Superior temporal gyrus (tissue), 1 donor: ENCODE results near the gene ZDHHC8.
"Not testable (repeated sequence)": the region's sequence is repeated elsewhere in the genome, so short reads cannot be mapped to it uniquely, and the experiment has no call there.

Experiments
- DNase-seq: peaks from one replicate; pipeline ENCODE4 v3.0.0-alpha.2; 2016; ENCODE audit errors: extremely low spot score

ZDHHC8 gene

DNA sequence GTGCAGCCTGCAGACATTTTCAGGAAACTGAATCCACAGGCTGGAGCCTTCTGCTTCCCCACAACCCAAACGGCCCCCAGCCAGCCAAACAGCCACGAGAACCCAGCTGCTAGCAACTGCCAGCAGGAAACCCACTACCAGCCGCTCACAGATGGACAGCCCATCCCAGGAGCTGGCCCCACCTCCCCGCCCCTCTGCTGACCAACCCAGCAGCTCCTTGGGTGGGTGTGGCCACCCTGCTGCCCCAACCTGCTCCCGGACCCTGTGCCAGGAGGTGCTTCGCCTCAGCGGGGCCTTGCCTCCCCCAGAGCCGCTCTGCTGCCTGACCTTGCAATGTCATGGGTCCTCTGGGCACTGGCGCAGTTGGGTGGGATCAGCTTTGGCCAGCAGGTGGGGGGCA is 27.5 kb downstream of the ZDHHC8 start:
- no peak for DNase-seq

DNA sequence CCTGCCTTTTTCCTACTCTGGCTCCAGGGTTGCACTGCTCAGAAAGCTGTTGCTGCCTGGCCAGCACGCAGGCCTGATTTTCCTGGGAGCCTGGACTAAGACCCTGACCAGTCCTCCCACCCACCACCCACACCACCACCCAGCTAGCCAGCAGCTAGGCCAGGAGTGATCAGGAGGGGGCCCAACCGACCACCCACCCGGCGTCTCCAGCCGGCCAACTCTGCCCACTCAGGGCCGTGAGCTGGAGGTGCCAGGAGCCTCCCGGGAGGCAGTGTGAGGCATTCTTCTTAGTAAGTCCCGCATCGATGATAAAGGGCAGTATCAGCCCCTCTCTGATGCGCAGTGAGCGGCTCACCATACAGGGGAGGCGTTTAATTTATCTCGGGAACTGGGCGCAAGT is 27.9 kb downstream of the ZDHHC8 start:
- not testable (repeated sequence) for DNase-seq

DNA sequence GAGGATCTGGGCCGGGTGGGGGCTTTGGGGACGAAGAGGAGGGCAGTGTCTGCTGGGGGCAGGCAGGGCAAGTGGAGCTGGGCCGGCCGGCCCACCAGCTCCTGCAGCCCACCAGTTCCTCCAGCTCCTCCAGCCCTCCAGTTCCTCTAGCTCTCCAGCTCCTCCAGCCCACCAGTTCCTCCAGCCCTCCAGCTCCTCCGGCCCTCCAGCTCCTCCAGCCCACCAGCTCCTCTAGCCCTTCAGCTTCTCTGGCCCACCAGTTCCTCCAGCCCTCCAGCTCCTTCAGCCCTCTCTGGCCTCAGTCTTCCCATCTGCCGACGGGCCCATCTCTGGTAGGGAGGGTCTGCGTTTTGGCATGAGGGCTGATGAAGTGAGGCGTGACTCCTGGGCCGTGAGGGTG is 28.4 kb downstream of the ZDHHC8 start:
- DNase-seq, result no peak

DNA sequence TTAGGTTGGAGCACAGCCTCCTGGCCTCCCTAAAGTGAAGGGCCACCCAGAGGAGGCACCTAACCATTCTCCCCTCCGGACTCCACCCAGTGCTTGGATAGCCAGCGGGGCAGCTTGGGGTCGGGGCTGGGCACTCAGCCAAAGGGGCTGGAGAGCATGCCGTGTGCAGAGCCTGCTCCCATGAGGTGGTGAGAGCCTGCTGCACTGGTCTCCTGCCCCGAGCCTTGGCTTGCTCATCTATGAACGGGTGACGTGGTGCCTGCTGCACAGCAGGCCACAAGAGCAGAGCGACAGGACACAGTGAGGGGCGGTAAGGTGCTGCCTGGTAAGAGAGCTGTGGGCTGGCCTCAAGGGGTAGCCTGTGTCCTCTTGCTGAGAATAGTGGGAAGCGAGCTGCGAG is 33.3 kb downstream of the ZDHHC8 start:
- no peak for DNase-seq

DNA sequence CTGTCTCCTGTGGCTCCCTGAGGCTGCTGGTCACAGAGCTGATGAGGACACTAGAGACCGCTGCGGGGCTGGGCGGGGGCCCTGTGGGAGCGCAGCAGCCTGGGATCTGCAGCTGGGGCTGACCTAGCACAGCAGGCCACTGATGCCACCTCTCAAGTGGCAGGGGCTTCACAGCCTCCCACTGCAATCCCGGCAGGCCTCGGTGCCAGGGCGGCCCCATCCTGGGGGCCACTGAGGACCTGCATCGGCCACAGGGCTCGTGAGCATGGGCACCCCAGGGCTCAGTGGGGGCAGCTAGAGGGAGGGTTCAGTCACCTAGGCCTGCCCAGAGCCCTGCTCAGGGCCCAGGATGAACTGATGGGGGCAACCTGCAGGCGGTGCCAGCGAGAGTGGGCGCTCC is 33.8 kb downstream of the ZDHHC8 start:
- no peak for DNase-seq

DNA sequence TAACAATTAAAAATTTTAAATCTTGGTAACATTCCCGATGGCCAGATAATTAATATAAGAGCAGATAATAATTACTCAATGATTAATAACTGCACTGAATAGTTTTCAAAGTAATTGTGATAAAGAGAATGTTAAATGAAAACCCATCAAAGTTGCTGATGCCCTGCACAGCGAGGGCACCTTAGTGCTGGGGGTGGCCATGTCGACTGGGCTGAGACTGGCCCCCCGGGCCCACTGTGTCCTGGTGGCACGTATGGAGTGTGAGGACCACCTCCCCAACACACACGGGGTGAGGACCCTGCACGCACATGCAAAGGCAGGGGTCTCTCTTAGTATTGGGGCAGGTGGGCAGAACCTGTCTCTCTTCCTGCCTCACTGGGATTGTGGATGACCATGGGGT is 34.3 kb downstream of the ZDHHC8 start:
- DNase-seq, result no peak

DNA sequence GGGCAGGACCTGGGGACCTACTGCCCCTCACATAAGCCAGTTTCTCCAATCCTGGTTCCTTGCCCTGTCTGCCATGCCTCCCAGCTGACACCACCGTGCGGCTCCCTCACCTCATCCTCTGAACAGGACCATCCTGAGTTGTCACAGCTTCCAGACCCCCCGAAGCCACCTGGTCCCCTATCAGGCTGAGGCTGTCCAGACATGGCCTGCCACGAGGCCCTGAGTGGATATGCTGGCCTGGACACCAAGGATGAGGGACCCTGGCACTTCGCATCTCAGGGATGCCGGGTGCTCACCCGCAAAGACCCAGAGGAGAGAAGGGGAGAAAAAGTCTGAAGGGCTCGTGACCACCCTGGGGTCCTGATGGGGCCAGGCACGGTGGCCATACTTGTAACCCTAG is 35.1 kb downstream of the ZDHHC8 start:
- DNase-seq, result no peak

DNA sequence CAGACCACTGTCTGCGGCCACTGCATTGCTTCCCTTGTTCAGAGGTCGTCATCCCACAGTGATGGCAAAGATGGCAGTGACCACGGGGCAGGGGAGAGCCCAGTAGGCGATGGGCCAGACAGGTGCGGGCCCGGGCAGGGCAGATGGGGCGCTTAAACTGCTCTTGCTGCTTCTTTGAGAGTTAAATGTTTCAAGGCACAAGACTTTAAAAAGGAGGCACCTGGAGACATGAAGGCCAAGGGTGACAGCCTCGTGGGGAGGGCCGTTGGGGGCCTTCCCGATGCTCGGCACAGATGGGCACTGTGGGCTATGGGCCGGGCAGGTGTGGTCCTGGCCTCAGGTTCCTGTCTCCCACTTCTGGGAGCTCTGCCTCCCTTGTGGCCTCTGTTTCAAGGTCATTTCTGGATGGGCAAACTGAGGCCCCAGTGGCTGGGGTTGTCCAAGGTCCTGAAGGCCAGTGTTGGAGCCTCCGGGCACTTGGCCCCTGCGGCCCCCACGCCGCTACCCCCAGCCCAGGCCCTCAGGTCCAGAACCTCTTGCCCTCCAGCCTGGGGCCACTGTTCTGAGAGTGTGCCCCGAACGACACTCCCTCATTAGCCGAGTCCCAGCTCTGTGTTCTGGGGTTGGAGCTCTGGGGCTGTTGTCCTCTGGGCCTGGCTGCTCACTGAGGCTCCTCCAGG is 36.2 kb downstream of the ZDHHC8 start:
- no peak for DNase-seq

DNA sequence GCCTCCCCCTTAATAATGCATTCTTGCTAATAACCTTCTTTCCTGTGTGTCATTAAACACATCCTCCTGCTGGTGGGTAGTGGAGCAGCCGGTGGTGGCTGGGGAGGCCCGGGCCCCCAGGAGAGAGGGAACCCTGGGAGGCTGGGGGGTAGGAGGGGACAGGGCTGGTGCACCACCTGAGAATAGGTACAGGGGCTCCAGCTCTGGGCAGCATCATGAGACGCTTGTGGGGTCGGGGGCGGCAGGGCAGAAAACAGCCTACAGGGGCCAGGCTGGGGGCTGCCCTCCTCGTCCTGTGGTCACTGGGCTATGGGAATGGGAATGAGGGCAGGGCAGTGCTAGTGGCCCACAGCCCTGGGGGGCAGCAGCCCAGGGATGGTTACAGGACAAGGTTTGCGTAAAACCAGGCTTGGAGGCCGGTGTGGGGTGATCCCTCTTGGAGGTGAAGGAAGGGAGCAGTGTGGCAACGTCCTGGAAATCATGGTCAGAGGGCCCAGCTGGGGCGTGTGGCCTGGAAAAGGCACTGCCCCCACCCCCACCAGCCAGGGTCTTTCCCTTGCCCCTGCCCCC is 37.7 kb downstream of the ZDHHC8 start:
- no peak for DNase-seq

DNA sequence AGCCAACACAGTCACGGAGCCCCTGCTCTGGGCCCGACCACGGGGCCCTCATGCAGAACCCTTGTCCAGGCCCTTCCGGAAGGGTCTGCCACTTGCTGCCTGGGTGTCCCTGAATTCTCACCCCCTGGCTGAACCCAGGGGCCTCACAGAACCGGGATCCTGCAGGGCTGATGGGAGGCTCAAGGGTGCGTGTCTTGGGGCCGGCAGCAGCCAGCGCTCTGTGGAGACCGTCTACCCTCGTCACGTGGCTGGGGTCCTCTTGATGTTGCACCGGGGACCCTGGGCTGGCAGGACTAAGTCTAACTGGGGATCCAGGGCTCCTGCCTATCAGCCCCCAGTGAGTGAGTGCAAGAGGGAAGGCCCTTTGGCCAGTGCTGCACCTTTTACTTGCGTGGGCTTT is 38.6 kb downstream of the ZDHHC8 start:
- no peak for DNase-seq

DNA sequence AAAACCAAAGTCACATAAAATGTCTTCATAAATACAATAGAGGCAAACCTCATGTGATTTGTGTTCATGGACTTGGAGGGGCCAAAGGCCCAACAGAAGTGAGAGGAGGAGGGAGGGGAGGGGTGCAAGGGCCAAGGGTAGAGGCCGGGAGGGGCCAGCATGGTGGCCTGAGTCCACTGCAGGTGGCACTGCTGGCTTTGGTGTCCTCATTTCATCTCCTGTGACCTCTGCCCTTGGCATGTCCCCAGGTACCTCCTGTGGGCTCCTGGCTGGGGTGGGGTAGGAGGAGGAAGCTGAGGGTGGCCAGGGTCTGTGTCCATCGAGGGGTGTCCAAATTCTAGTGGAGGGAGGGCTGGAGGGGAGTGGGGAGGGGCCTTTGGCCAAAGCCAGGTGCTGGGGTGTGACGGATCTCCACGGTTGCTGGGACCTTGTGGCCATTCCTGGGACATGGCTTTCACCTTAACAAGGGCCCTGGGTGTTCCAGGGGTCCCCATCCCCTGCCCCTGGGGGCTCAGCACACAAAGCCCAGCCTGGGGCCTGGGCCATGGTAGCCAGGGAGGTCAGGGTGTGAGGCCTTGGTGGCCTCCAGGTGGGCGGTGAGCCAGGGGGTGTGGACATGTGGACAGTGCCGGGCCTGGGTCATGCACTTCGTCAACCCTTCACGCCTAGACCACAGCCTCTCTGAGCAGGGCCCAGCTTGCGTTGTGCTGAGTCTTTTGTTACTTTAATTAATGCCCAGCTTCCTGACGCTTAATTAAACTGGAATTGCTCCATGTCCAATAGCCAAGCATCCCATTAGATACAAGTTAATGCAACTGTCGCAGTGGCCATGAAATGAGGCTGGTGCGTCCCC is 39.9 kb downstream of the ZDHHC8 start:
- no peak for DNase-seq

DNA sequence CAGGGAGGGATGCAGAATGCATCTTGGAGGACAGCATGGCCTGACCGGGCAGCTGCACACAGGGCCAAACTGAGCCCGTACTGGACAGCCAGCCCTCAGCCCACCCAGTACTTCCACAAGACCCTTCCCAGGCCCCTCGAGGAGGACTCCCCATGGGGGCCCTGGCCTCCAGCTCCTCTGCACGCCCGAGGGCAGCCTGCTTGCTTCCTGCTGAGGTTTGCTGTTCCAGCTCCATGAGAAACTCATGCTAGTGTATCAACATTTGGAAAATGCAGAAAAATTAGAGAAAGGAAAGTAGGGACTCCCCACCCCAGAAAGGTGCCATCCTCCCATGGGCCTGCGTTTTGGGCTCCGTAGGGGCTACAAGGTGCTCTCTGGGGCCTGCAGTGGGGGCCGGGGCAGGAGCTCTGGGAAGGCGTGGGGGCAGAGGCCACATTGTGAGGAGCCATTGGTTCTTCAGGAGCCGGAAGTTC is 40.6 kb downstream of the ZDHHC8 start:
- DNase-seq, result no peak

DNA sequence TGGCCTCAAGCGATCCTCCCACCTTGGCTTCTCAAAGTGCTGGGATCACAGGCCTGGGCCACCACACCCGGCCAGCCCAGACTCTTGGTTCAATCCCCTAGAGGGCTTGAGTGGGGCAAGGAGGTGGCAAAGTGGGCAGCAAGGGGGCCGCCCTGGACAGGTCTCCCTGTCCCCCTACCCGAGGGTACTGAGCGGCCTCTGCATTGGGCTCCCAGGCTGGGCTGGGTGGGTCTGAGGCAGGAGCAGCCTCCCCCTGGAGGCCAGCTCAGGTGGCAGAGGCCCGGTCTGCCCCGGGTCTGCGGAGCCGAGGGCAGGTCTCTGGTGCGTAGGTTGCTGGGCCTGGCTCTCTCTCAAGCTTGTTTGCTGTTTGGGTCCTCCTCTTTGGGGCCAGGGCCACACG is 41.6 kb downstream of the ZDHHC8 start:
- DNase-seq, result no peak

DNA sequence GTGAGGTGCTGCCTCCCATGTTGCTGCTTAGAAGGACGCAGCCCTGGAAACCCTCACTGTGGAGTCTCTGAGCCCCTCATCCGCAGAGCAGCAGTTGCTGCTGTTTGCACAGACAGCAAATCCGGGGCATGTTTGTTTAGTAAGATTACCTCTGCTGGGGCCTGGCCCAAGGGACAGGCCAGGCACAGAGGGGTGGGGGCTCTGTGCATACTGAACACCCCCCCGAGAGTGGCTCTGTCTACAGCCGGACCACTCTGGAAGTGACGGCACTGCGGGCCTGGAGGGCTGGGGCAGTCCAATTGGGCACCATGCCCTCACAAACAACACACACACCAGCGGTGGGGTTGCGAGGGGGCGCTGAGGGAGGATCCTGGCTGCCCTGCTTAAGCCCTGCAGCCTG is 42.2 kb downstream of the ZDHHC8 start:
- DNase-seq, result no peak

DNA sequence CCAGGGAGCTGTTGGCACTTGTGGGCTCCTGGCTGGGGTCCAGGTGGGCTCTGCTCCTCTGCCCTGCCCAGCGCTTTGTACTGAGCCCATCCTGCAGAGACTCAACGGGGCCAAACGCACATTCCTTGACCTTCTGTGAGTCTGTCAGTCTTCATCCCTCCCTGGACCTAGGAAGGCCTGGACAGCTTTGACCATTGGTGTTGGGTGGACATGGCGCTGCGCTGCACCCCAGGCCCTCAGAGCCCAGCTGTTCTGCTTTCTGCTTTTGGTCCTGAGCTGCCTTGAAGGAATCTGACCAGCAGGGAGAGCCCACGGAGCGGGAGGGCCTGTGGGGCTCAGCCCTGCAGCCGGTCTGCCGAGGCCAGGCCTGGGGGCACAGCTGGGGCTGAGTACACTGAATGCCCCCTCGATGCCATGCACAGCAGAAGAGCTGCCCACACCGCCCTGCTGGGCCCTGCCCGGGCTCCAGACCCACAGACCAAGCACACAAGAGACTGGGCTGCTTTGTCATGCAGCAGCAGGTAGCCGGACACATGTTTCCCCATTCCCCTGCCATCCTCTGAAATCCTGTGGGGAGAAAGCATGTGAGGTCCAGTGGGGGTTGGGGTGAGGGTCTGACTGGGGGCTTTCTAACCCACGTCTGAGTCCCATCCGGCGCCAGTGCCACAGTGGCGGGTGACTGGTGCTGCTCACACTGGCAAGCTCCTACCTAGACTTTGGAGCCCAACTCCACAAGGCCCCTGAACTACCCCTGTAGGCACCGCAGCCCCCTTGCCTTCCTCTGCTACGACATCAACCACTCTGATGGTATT is 43.4 kb downstream of the ZDHHC8 start:
- DNase-seq, result no peak

DNA sequence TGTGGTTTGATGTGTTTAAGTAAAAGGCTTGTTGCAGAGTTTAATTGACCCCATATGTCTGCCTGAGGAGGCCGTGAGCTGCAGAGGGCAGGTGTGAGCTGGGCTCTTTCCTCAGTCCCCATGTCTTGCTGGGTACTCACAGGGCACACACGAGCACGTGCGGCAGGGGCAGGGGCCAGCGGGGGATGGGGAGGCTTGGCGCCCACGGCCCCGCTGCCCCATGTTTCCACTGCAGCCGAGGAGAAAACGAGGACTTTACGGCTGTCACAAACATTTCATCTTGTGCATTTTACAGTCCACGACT is 43.9 kb downstream of the ZDHHC8 start:
- DNase-seq, result no peak

DNA sequence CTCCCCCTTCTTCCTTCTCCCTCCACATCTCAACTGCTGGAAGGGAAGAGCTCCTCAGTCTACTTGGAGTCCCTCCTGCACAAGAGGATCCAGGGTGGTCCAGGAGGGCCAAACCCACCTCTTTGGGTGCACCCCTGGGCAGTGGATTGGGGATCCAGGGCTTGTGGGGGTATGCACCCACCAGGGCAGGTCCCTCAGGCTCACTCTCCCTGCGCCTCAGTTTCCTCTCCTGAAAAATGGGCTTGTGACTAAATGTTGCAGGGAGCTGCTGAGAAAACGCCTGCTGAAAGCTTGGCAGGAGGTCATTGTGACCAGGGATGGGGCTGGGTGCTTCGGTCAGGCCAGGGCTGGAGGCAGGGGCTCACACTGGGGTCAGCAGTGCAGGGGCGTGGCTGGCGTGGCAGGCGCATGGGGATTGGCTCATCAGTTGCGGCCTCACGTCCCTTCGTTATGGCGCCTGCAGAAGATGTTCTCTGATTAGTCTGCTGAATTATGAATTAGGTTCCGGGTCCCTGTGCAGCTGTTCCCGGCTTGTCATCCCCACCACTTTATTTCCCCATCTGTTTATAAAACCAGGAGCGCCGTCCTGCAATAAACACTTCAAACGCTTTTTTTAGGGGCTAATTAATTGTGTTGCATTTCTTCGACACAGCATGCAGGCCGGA is 44.9 kb downstream of the ZDHHC8 start:
- DNase-seq, result no peak

DNA sequence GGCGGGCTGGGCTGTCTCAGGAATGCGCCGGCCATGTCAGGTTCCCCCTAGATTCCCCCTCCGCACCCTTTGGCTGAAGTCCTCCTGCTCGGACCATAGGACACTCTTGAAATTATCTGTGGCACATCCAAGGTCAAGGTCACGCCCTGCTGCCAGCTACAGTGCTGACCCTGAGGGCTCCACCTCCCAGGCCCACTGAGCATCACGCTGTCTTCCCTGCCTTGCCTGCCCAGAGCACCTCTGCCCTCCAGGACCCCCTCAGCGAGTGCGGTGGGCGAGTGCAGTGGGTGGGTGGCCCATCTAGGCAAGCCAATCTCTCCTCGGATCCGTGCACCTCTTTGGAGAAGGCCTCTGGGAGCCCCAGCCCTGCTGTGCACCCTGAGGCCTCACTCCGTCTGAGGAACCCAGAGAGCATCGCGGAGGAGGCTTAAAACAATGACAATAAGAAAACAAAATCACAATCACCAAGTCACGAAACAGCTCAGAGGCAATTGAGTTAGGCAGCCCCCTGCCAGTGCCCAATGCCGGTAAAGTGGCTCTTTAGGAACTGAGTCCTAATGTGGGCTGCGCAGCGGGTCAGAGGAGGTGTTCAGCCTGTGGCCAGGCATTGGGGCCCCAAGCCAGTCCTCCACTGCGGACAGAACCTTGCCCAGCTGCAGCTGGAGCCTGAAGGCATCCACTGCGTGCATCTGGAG is 45.8 kb downstream of the ZDHHC8 start:
- DNase-seq, result no peak

DNA sequence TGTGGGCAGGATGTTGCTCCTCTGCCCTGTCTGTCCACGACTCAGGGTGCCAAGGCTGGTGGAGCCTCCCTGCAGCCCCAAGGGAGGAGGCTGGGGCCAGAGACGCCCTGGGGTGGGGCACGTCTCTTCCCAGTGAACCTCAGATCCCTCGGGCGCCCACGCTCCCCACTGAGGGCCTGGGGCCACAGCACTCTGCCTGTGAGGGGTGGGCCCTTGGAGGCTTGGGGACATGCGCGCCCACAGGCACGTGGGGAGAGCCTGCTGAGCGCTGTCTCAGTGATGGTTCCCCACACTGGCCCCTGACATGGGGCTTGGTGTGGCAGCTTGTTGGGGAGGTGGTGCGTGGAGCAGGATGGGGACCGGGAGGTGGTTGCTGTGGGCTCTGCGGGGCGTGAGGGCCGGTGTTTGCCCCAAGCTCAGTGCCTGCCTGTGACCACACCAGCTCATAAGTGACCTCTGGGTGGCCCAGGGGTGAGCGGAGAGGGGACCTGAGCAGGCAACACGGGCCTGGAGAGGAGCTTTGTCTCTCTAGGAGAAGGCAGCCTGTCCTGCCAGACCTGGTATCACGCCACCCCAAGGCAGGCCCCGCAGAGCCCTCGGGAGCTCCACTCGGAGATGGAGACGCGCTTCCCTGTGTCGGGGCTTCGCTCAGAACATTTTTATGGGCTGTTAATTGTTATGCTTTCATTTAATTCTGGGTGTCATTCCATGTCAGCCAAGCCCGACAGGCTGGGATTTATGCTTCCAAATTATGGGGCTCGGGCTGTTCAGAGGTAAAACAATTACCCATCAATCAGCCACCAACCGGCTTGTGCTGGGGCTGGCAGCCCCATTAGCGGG is 46.7 kb downstream of the ZDHHC8 start:
- no peak for DNase-seq

DNA sequence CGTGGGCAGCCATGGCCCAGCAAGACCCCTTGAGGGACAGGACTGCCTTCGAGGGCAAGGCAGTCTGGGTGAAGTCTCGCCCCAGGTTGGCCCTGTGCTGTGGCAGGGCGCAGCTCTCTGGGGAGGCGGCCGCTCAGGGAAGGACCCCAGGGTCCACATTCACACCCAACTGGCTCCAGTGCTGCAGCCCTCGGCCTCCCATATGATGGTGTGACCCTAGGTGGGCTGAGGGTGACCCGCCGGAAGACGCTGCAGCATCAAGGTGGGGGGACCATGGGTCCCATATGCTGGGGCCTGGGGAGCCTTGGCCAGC is 47.3 kb downstream of the ZDHHC8 start:
- DNase-seq, result no peak
